ENCODE measurements around the gene TEX36.

Gene TEX36

DNA sequence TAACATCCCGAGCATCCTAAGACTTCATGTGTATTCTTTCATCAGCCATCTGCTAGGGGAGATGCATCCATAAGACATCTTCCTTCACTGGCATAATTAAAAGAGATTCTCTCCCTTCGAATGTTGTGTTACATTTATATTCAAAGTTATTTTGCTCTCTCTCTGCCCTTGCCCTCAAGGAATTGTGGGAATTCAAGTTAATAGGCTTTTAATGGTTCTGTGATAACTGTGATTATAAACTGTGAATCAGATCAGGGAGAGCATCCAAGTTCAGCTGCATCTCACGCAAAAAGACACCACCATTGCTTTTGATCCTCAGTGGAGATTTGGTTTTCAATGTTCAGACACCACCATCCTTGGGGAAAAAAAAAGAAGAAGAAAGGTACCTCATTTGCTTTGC lies 9.2 kb upstream of the TEX36 start:
- in situ Hi-C loops (cut with MboI; ENCODE audit: low pct_unique_long_range_greater_than_20kb, low sequenced_read_pairs, unreplicated experiment) = no loop called here
- TF ChIP-seq, protein P1, sequence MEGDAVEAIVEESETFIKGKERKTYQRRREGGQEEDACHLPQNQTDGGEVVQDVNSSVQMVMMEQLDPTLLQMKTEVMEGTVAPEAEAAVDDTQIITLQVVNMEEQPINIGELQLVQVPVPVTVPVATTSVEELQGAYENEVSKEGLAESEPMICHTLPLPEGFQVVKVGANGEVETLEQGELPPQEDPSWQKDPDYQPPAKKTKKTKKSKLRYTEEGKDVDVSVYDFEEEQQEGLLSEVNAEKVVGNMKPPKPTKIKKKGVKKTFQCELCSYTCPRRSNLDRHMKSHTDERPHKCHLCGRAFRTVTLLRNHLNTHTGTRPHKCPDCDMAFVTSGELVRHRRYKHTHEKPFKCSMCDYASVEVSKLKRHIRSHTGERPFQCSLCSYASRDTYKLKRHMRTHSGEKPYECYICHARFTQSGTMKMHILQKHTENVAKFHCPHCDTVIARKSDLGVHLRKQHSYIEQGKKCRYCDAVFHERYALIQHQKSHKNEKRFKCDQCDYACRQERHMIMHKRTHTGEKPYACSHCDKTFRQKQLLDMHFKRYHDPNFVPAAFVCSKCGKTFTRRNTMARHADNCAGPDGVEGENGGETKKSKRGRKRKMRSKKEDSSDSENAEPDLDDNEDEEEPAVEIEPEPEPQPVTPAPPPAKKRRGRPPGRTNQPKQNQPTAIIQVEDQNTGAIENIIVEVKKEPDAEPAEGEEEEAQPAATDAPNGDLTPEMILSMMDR (IDR thresholded peaks at IDR 0.05; ENCODE audit: extremely low read depth, insufficient read depth, missing control alignments) = no peak
- DNase-seq (ENCODE audit: low spot score) = no peak

DNA sequence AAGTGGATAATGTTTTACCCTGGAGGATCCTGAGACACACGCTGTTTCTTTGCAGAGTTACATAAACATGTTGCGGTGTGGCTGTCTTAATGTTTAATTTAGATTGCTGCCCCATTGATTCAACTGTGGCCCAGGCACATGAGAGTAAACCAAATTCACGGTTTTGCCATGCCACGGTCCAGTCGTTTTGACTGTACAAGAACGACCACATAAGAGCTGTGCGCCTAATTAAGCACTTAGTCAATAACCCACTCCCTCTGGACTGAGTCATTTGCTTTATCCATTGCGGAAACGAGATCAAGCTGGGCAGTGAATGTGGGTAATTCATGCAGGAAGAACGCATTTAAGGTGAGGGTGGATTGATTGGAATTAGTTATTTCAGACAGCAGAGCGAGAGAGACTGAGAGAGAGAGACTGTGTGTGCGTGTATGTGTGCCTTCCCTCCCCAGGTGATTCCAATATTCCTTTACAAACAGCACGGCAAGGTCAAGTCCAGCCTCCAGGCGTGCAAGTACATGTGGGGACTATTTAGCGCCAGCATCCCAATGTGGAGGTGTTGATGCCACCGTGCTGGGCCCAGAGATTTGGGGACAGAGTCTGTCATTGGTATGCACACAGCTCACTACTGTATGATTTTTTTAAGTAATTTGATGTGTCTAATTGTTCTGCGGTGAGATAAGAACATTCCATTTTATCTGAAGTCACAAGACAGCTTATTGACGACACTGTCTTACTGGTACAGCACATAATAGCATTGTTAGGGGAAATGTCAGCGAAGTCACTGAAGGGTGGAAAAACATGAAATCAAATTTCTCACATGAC lies 8.4 kb upstream of the TEX36 start:
- TF ChIP-seq, protein P1 (IDR thresholded peaks at IDR 0.05; ENCODE audit: extremely low read depth, insufficient read depth, missing control alignments) = no peak
- in situ Hi-C loops (cut with MboI; ENCODE audit: low pct_unique_long_range_greater_than_20kb, low sequenced_read_pairs, unreplicated experiment) = no loop called here
- DNase-seq (ENCODE audit: low spot score) = no peak

DNA sequence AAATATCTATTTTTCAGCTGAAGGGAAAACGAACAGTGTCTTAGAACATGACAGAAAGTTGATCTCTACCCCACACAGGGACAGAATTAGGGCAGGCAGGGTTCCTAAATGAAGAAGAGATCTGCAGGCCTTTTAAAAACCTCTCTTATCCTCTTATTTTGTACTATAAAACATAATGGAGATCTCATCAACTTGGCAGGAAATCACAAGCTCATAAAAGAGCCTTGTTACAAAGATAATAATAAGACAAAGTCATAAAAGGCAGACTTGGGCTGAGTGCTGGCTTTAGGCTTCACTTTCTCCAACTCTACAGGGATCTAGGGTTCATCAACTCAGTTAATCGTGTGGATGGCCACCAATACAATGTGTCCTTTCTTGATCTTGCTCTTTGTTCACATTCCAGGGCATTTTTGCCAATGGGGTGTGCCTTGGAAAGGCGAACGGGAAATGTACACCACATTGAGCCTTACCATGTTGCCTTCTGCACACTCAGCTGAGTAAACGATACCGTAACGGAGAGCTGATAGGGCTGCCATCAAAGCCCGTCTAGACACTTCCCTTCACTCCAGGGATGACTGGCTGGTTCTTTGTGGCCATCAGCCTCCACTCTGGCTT lies 7.1 kb upstream of the TEX36 start:
- TF ChIP-seq, protein P1 (IDR thresholded peaks at IDR 0.05; ENCODE audit: extremely low read depth, insufficient read depth, missing control alignments) = no peak
- in situ Hi-C loops (cut with MboI; ENCODE audit: low pct_unique_long_range_greater_than_20kb, low sequenced_read_pairs, unreplicated experiment) = no loop called here
- no peak for DNase-seq (ENCODE audit: low spot score)

DNA sequence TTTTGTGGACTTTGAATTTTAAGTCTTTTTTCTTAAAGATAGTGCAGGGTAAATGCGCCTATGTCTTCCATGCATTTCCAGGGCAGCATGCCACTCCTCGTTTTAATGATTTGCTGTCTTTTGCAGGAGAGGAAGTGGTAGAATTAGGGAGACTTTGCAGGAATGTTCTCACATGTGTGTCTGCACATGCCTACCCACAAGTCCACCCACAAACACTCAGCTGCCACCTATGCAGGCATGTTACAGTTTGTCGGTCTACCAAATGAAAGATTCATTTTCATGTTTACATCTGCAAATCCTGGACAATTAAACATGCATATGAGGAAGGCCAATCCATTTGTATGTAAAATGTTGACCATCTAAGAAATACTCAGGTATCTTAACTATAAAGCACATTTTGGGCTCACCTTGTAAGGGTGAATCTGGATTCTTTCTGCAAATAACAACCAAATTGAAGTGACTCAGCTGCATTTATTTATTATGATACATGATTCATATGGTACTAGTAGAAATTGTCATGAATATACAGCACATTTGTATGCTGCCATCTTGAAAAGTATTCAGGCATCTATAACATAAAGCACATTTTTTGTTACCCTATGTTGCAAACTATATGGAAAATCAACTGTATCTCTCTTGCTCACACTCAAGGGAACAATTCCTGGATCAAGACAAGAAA lies 4.7 kb upstream of the TEX36 start:
- TF ChIP-seq, protein P1 (IDR thresholded peaks at IDR 0.05; ENCODE audit: extremely low read depth, insufficient read depth, missing control alignments) = no peak
- DNase-seq (ENCODE audit: low spot score) = no peak
- in situ Hi-C loops (cut with MboI; ENCODE audit: low pct_unique_long_range_greater_than_20kb, low sequenced_read_pairs, unreplicated experiment) = no loop called here

DNA sequence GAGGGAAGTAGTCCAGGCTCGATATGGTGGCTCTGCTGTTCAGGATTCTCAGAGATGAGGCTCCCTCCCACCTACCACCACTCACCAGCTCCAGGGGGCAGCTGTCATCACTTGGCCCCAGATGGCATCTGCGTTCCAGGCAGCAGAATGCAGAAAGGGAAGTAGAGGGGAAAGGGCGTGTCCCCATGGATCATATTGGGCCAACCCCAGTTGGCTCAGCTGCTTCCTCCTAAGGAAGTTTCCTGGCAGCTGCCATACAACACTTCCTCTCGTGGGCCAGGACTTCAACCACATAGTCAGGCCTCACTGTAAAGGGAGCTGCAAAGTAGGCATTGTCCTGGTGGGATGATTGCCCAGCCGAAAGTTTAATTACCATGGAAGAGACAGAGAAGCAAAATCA lies 1.6 kb upstream of the TEX36 start:
- TF ChIP-seq, protein P1 (IDR thresholded peaks at IDR 0.05; ENCODE audit: extremely low read depth, insufficient read depth, missing control alignments) = no peak
- in situ Hi-C loops (cut with MboI; ENCODE audit: low pct_unique_long_range_greater_than_20kb, low sequenced_read_pairs, unreplicated experiment) = no loop called here
- no peak for DNase-seq (ENCODE audit: low spot score)

DNA sequence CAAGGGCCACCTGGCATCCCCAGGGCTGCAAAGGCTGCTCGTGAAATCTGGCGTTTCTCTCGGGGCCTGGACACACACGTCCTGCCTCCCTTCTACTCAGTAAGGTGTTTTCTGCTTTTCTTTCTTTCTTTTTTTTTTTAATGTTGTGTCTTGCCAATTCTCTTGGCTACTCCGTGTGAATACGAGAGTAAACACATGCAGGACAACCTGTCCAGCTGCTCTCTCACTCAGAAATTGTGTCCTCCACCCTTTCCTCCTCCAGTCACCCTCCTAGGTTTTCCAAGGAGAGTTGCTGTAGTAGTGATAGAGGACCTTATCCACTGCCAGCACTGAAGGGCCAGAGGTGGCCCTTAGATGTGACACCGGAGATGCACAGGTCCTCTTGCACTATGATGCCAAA lies 858 bp upstream of the TEX36 start:
- in situ Hi-C loops (cut with MboI; ENCODE audit: low pct_unique_long_range_greater_than_20kb, low sequenced_read_pairs, unreplicated experiment) = no loop called here
- TF ChIP-seq, protein P1 (IDR thresholded peaks at IDR 0.05; ENCODE audit: extremely low read depth, insufficient read depth, missing control alignments) = no peak

More for the DNA sequence above, 858 bp upstream of the TEX36 start:
- no peak for DNase-seq (ENCODE audit: low spot score)
